ENCODE data around the gene PHOX2B.

Gene PHOX2B

GRCh38 chr4:41757521-41758156 is 9.1 kb upstream of the PHOX2B start:
- no peak for TF ChIP-seq CTCF (IDR thresholded peaks at IDR 0.05; ENCODE audit: control insufficient read depth, extremely low read depth, insufficient read depth)
- H3K4me3 ChIP-seq (ENCODE audit: low read depth, low read length) = no peak overlapping the region
- no peak for DNase-seq (ENCODE audit: low read depth)

DNA sequence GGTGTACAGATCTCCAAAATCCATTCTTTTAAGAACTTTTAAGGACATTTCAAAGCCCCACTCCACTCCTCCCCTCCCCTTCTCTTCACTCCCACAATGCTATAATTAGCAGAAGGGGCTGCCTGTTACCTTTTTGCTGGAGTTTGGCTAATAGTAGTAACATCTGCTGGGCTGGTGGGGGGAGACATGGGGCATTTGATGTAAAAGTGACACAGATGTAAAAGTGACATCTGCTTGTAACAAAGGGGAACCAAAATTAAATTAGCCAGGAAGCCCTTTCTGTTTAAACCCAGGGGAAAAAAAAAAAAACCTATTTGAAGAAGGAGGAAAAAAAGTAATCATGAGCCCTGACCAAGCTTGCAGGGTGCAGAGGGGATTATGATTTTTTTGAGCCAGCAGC is 5.4 kb upstream of the PHOX2B start:
- no peak overlapping the region for H3K4me3 ChIP-seq (ENCODE audit: low read depth, low read length)
- no peak for TF ChIP-seq CTCF (IDR thresholded peaks at IDR 0.05; ENCODE audit: control insufficient read depth, extremely low read depth, insufficient read depth)
- DNase-seq (ENCODE audit: low read depth) = no peak

DNA sequence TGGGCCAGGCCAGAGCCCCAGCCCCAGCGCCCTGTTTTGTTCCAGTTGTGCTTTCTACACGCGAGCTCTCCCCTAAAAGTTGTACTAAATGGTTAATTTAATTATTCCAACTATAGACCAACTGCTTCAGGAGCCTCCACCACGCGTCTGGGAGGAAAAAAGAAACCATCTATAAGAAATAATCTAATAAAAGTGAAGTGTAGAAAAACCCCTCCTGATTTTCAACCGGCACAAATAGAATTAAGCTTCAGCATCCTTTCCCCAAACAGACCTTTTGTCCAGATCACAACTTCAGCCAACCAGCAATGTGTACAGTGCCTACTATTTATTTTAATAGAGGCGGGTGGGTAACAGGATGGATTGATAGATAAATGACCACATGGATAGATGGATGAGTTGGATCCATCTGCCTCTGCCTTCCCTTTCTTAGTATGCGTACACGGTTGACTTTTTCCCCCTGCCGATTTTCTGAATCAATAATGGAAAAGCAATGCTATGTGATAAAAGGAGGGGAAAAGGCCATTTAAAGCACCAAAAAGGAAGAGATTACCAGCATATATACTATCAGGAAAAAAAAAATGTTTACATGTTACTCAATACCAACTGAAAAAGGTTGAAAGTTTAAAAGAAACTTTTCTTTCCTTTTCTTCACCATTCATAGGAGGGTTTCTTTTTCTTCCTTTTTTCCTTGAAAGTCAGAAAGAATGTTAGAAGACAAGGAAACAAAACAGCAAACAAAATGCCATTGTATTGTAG is 3.7 kb upstream of the PHOX2B start:
- no peak for TF ChIP-seq CTCF (IDR thresholded peaks at IDR 0.05; ENCODE audit: control insufficient read depth, extremely low read depth, insufficient read depth)
- no peak overlapping the region for H3K4me3 ChIP-seq (ENCODE audit: low read depth, low read length)
- no peak for DNase-seq (ENCODE audit: low read depth)

DNA sequence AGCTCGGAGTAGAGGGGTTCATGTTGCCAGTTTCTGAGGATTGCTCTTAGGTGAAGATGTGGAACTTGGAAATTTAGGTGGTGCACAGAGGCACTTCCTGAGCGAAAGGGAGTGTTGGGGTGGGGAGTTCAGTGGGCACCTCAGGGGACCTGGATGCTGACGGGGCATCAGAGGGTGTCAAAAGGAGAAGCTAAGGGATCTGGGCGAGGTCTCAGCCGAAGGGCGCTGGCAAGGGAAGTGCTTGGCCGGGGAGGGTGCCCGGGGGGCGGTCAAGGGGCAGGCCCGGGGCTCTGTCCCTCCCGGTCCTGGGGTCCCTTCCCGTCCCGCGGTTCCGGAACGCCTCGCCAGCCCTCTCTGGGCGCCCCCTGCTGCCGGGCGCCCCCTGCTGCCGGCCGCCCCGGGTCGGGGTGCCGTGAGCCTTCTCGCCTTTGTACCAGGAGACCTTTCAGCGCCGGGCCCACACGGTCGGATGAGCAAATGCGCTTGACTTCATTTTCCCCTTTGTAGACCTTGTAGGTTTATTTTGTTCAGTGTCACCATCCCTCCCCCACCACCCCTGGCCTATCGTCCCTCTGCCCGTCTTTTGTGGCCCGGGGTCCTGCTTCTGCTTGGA is 3.0 kb upstream of the PHOX2B start:
- no peak for TF ChIP-seq CTCF (IDR thresholded peaks at IDR 0.05; ENCODE audit: control insufficient read depth, extremely low read depth, insufficient read depth)

GRCh38 chr4:41750626-41751448 is 2.3 kb upstream of the PHOX2B start:
- TF ChIP-seq CTCF (IDR thresholded peaks at IDR 0.05; ENCODE audit: control insufficient read depth, extremely low read depth, insufficient read depth) = no peak
- no peak for DNase-seq (ENCODE audit: low read depth)
- no peak overlapping the region for H3K4me3 ChIP-seq (ENCODE audit: low read depth, low read length)

More for the DNA sequence above, 3.0 kb upstream of the PHOX2B start:
- no peak overlapping the region for H3K4me3 ChIP-seq (ENCODE audit: low read depth, low read length)
- DNase-seq (ENCODE audit: low read depth) = no peak

DNA sequence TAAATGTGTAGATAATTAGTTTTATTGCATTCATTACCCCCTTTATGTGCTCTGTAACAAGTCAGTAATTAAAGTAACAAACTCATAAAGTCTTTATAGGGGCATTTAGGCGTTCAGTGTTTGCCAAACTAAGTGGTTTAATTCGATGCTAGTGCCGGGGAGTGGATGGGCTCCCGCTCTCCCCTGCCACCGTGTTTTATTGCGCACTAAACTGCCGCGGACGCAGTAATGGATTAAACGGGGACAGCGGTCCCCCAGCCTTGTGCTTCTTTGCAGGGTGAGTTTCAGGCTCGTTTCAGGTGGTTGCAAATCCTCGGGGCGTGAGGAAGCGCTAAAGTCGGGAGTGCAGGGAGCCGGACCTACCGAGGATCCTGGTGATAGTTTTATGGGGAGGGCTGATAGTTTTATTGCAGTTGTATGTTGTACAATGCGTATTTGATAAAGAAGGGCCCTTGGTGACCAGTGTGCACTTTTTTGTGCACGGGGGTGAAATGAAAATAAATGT is 1.6 kb upstream of the PHOX2B start:
- DNase-seq (ENCODE audit: low read depth) = no peak
- TF ChIP-seq CTCF (IDR thresholded peaks at IDR 0.05; ENCODE audit: control insufficient read depth, extremely low read depth, insufficient read depth) = no peak

More for the DNA sequence above, 1.6 kb upstream of the PHOX2B start:
- H3K4me3 ChIP-seq (ENCODE audit: low read depth, low read length) = no peak overlapping the region
